Measurements from ENCODE around the gene SRBD1. TPM values are rescaled to one million over a fixed set of nuclear protein-coding genes. Genes with fewer than 3 reads are reported as not detected.

The SRBD1 gene
- polyA plus RNA-seq, 1 donor from 2014 or later: 5.3 TPM

DNA sequence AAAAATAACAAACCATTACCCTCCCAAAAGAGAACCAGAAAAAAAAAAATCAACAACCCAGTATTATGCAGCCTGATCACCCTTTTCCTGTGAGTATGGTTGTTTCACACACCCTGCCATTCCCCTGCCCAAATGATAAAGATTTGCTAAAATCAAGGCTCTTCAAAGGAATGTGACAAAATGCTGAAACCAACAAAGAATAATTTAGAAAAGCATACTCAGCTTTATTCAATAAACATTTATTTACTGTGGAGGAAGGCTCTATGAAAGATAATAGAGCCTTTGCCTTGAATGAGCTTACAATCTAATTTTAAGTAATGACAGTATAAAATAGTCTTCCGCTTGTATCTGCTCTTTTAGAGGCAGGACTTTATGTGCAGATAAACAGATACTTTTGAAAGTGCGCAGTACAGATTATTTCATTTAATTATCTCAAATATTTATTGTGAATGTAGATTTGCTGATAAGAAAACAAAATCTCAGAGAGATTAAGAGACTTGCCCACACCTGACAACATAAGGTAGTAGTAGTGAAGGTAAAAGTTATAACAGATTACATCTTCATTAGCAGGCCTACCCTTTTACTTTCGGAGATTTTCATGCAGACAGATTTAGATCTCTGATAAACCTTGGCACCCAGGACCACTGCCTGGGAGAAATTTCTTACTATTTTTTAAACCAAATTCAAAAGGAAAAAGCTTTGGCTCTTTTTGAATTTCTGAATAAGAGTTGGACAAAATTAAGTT, 211.9 kb downstream of the SRBD1 start (continued):
- TF ChIP-seq, protein P1, sequence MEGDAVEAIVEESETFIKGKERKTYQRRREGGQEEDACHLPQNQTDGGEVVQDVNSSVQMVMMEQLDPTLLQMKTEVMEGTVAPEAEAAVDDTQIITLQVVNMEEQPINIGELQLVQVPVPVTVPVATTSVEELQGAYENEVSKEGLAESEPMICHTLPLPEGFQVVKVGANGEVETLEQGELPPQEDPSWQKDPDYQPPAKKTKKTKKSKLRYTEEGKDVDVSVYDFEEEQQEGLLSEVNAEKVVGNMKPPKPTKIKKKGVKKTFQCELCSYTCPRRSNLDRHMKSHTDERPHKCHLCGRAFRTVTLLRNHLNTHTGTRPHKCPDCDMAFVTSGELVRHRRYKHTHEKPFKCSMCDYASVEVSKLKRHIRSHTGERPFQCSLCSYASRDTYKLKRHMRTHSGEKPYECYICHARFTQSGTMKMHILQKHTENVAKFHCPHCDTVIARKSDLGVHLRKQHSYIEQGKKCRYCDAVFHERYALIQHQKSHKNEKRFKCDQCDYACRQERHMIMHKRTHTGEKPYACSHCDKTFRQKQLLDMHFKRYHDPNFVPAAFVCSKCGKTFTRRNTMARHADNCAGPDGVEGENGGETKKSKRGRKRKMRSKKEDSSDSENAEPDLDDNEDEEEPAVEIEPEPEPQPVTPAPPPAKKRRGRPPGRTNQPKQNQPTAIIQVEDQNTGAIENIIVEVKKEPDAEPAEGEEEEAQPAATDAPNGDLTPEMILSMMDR (IDR thresholded peaks at IDR 0.05; ENCODE audit: poor library complexity, severe bottlenecking): no peak
- no peak for TF ChIP-seq TAF1 (IDR thresholded peaks at IDR 0.05; ENCODE audit: low read depth)
- no peak for TF ChIP-seq POLR2AphosphoS5 (IDR thresholded peaks at IDR 0.05)

DNA sequence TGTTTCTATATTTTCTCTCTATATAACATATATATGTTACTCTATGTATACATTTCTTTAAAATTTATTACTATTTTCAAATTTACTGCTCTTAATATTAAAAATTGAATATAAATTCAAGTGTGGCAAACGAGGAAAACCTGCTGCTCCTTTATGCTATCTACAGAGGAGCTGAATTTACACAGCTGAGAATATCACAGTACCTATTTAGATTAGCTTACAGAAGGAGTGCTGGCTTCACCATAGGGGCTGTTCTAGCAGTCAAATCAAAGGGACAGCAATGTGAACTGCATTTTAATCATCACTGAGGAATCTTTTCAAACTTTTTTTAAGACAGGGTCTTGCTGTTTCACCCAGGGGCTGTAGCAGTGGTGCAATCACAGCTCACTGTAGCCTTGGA, 213.8 kb downstream of the SRBD1 start:
- Histone ChIP-seq H3K9ac (ENCODE audit: low read length) (no peak overlapping the region), H3K27ac (ENCODE audit: low read length) (no peak overlapping the region), H4K20me1 (ENCODE audit: insufficient read depth) (no peaks in the 10 kb centered on the region), H3K36me3 (ENCODE audit: insufficient read depth, low read length) (no peaks in the 10 kb centered on the region), H3K4me3 (ENCODE audit: low read length) (no peak overlapping the region), H3F3A (ENCODE audit: insufficient read depth, low read length, poor library complexity, severe bottlenecking) (no peaks in the 10 kb centered on the region), H3K79me2 (replicated peaks; ENCODE audit: insufficient read depth, low read length) (no peaks in the 10 kb centered on the region), H2AFZ (ENCODE audit: low read depth, low read length) (no peak overlapping the region), H3K4me2 (ENCODE audit: low read length) (no peak overlapping the region), H3K9me2 (ENCODE audit: insufficient read depth, low read length) (no peaks in the 10 kb centered on the region), H3K9me3 (ENCODE audit: low read length) (no peaks in the 10 kb centered on the region), H3K27me3 (ENCODE audit: insufficient read depth, low read depth, low read length) (no peaks in the 10 kb centered on the region)
- TF ChIP-seq RAD21 (conservative IDR thresholded peaks at IDR 0.05) (no peak), MXI1 (conservative IDR thresholded peaks at IDR 0.05; ENCODE audit: poor library complexity, severe bottlenecking) (no peak), POLR2AphosphoS5 (IDR thresholded peaks at IDR 0.05) (no peak), SMC3 (conservative IDR thresholded peaks at IDR 0.05; ENCODE audit: poor library complexity) (no peak), TAF1 (IDR thresholded peaks at IDR 0.05; ENCODE audit: low read depth) (no peak), EP300 (conservative IDR thresholded peaks at IDR 0.05; ENCODE audit: poor library complexity, severe bottlenecking) (no peak), EZH2 (IDR thresholded peaks at IDR 0.05; ENCODE audit: borderline replicate concordance, insufficient read depth, low read length, poor library complexity, severe bottlenecking) (no peak)
- TF ChIP-seq, protein P2, sequence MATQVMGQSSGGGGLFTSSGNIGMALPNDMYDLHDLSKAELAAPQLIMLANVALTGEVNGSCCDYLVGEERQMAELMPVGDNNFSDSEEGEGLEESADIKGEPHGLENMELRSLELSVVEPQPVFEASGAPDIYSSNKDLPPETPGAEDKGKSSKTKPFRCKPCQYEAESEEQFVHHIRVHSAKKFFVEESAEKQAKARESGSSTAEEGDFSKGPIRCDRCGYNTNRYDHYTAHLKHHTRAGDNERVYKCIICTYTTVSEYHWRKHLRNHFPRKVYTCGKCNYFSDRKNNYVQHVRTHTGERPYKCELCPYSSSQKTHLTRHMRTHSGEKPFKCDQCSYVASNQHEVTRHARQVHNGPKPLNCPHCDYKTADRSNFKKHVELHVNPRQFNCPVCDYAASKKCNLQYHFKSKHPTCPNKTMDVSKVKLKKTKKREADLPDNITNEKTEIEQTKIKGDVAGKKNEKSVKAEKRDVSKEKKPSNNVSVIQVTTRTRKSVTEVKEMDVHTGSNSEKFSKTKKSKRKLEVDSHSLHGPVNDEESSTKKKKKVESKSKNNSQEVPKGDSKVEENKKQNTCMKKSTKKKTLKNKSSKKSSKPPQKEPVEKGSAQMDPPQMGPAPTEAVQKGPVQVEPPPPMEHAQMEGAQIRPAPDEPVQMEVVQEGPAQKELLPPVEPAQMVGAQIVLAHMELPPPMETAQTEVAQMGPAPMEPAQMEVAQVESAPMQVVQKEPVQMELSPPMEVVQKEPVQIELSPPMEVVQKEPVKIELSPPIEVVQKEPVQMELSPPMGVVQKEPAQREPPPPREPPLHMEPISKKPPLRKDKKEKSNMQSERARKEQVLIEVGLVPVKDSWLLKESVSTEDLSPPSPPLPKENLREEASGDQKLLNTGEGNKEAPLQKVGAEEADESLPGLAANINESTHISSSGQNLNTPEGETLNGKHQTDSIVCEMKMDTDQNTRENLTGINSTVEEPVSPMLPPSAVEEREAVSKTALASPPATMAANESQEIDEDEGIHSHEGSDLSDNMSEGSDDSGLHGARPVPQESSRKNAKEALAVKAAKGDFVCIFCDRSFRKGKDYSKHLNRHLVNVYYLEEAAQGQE (IDR thresholded peaks at IDR 0.05; ENCODE audit: borderline replicate concordance): no peak
- TF ChIP-seq, protein P1 (IDR thresholded peaks at IDR 0.05; ENCODE audit: poor library complexity, severe bottlenecking): no peak

Measured in neural cell (in vitro differentiated cells).